ENCODE results near the gene PPP2R1A.

Gene PPP2R1A

GRCh38 chr19:52206481-52206880 is 16.6 kb downstream of the PPP2R1A start:
- H3K36me3 ChIP-seq (ENCODE audit: control insufficient read depth, insufficient read depth, low read length): peaks cover 95% of the 10 kb centered on the region
- no peak overlapping the region for H3K27ac ChIP-seq (ENCODE audit: low read depth, low read length)
- no peak overlapping the region for H3K4me3 ChIP-seq (ENCODE audit: low read depth, low read length)
- no peaks in the 10 kb centered on the region for H3K9me3 ChIP-seq (ENCODE audit: control insufficient read depth, insufficient read depth, low read length)
- no peaks in the 10 kb centered on the region for H3K4me1 ChIP-seq (ENCODE audit: control insufficient read depth, insufficient read depth, low read length)
- H3K9ac ChIP-seq (ENCODE audit: low read depth, low read length): no peak overlapping the region
- H3K27me3 ChIP-seq (ENCODE audit: control insufficient read depth, insufficient read depth, low read length): no peaks in the 10 kb centered on the region

- no peak overlapping the region for H3K9ac ChIP-seq (ENCODE audit: low read depth, low read length)
- H3K27me3 ChIP-seq (ENCODE audit: control insufficient read depth, insufficient read depth, low read length): no peaks in the 10 kb centered on the region
- H3K27ac ChIP-seq (ENCODE audit: low read depth, low read length): no peak overlapping the region
- H3K4me3 ChIP-seq (ENCODE audit: low read depth, low read length): no peak overlapping the region
- no peaks in the 10 kb centered on the region for H3K9me3 ChIP-seq (ENCODE audit: control insufficient read depth, insufficient read depth, low read length)
- peaks cover 93% of the 10 kb centered on the region for H3K36me3 ChIP-seq (ENCODE audit: control insufficient read depth, insufficient read depth, low read length)
- H3K4me1 ChIP-seq (ENCODE audit: control insufficient read depth, insufficient read depth, low read length): no peaks in the 10 kb centered on the region
These were observed 21.4 kb downstream of the PPP2R1A start for GRCh38 chr19:52211203-52211602.

GRCh38 chr19:52211926-52212571 is 22.2 kb downstream of the PPP2R1A start:
- H3K27me3 ChIP-seq (ENCODE audit: control insufficient read depth, insufficient read depth, low read length): no peaks in the 10 kb centered on the region
- peaks cover 93% of the 10 kb centered on the region for H3K36me3 ChIP-seq (ENCODE audit: control insufficient read depth, insufficient read depth, low read length)
- no peaks in the 10 kb centered on the region for H3K9me3 ChIP-seq (ENCODE audit: control insufficient read depth, insufficient read depth, low read length)
- H3K4me3 ChIP-seq (ENCODE audit: low read depth, low read length): no peak overlapping the region
- no peaks in the 10 kb centered on the region for H3K4me1 ChIP-seq (ENCODE audit: control insufficient read depth, insufficient read depth, low read length)
- H3K9ac ChIP-seq (ENCODE audit: low read depth, low read length): no peak overlapping the region
- no peak overlapping the region for H3K27ac ChIP-seq (ENCODE audit: low read depth, low read length)

GRCh38 chr19:52212572-52213255 is 22.9 kb downstream of the PPP2R1A start:
- H3K4me1 ChIP-seq (ENCODE audit: control insufficient read depth, insufficient read depth, low read length): no peaks in the 10 kb centered on the region
- no peak overlapping the region for H3K4me3 ChIP-seq (ENCODE audit: low read depth, low read length)
- H3K36me3 ChIP-seq (ENCODE audit: control insufficient read depth, insufficient read depth, low read length): peaks cover 93% of the 10 kb centered on the region
- no peaks in the 10 kb centered on the region for H3K27me3 ChIP-seq (ENCODE audit: control insufficient read depth, insufficient read depth, low read length)
- H3K9me3 ChIP-seq (ENCODE audit: control insufficient read depth, insufficient read depth, low read length): no peaks in the 10 kb centered on the region
- no peak overlapping the region for H3K27ac ChIP-seq (ENCODE audit: low read depth, low read length)
- no peak overlapping the region for H3K9ac ChIP-seq (ENCODE audit: low read depth, low read length)

- H3K9ac ChIP-seq (ENCODE audit: low read depth, low read length): no peak overlapping the region
- H3K9me3 ChIP-seq (ENCODE audit: control insufficient read depth, insufficient read depth, low read length): no peaks in the 10 kb centered on the region
- no peaks in the 10 kb centered on the region for H3K27me3 ChIP-seq (ENCODE audit: control insufficient read depth, insufficient read depth, low read length)
- H3K27ac ChIP-seq (ENCODE audit: low read depth, low read length): no peak overlapping the region
- no peaks in the 10 kb centered on the region for H3K4me1 ChIP-seq (ENCODE audit: control insufficient read depth, insufficient read depth, low read length)
- H3K36me3 ChIP-seq (ENCODE audit: control insufficient read depth, insufficient read depth, low read length): peaks cover 96% of the 10 kb centered on the region
- no peak overlapping the region for H3K4me3 ChIP-seq (ENCODE audit: low read depth, low read length)
These were observed 24.4 kb downstream of the PPP2R1A start for GRCh38 chr19:52214241-52214640.

- Histone ChIP-seq H3K27me3 (ENCODE audit: control insufficient read depth, insufficient read depth, low read length) (no peaks in the 10 kb centered on the region), H3K9me3 (ENCODE audit: control insufficient read depth, insufficient read depth, low read length) (no peaks in the 10 kb centered on the region), H3K4me1 (ENCODE audit: control insufficient read depth, insufficient read depth, low read length) (no peaks in the 10 kb centered on the region), H3K27ac (ENCODE audit: low read depth, low read length) (no peak overlapping the region), H3K9ac (ENCODE audit: low read depth, low read length) (no peak overlapping the region), H3K4me3 (ENCODE audit: low read depth, low read length) (no peak overlapping the region), H3K36me3 (ENCODE audit: control insufficient read depth, insufficient read depth, low read length) (peaks cover 99% of the 10 kb centered on the region)
These were observed 26.5 kb downstream of the PPP2R1A start for GRCh38 chr19:52216401-52216800.

- no peaks in the 10 kb centered on the region for H3K9me3 ChIP-seq (ENCODE audit: control insufficient read depth, insufficient read depth, low read length)
- H3K27ac ChIP-seq (ENCODE audit: low read depth, low read length): no peak overlapping the region
- H3K9ac ChIP-seq (ENCODE audit: low read depth, low read length): no peak overlapping the region
- no peaks in the 10 kb centered on the region for H3K27me3 ChIP-seq (ENCODE audit: control insufficient read depth, insufficient read depth, low read length)
- peaks cover 99% of the 10 kb centered on the region for H3K36me3 ChIP-seq (ENCODE audit: control insufficient read depth, insufficient read depth, low read length)
- H3K4me1 ChIP-seq (ENCODE audit: control insufficient read depth, insufficient read depth, low read length): no peaks in the 10 kb centered on the region
- H3K4me3 ChIP-seq (ENCODE audit: low read depth, low read length): no peak overlapping the region
These were observed 27.7 kb downstream of the PPP2R1A start for GRCh38 chr19:52217576-52217975.

- Histone ChIP-seq H3K27ac (ENCODE audit: low read depth, low read length) (no peak overlapping the region), H3K4me3 (ENCODE audit: low read depth, low read length) (no peak overlapping the region), H3K9ac (ENCODE audit: low read depth, low read length) (no peak overlapping the region), H3K4me1 (ENCODE audit: control insufficient read depth, insufficient read depth, low read length) (no peaks in the 10 kb centered on the region), H3K36me3 (ENCODE audit: control insufficient read depth, insufficient read depth, low read length) (peaks cover 99% of the 10 kb centered on the region), H3K9me3 (ENCODE audit: control insufficient read depth, insufficient read depth, low read length) (no peaks in the 10 kb centered on the region), H3K27me3 (ENCODE audit: control insufficient read depth, insufficient read depth, low read length) (no peaks in the 10 kb centered on the region)
These were observed 29.8 kb downstream of the PPP2R1A start for GRCh38 chr19:52219611-52220010.

GRCh38 chr19:52221031-52221430 is 31.2 kb downstream of the PPP2R1A start:
- no peak overlapping the region for H3K27ac ChIP-seq (ENCODE audit: low read depth, low read length)

GRCh38 chr19:52221831-52222375 is 32.1 kb downstream of the PPP2R1A start:
- H3K4me1 ChIP-seq (ENCODE audit: control insufficient read depth, insufficient read depth, low read length): no peaks in the 10 kb centered on the region
- no peaks in the 10 kb centered on the region for H3K9me3 ChIP-seq (ENCODE audit: control insufficient read depth, insufficient read depth, low read length)
- H3K4me3 ChIP-seq (ENCODE audit: low read depth, low read length): no peak overlapping the region
- no peak overlapping the region for H3K9ac ChIP-seq (ENCODE audit: low read depth, low read length)
- no peak overlapping the region for H3K27ac ChIP-seq (ENCODE audit: low read depth, low read length)
- H3K36me3 ChIP-seq (ENCODE audit: control insufficient read depth, insufficient read depth, low read length): peaks cover 98% of the 10 kb centered on the region
- H3K27me3 ChIP-seq (ENCODE audit: control insufficient read depth, insufficient read depth, low read length): no peaks in the 10 kb centered on the region

More at GRCh38 chr19:52221031-52221430, 31.2 kb downstream of the PPP2R1A start:
- Histone ChIP-seq H3K36me3 (ENCODE audit: control insufficient read depth, insufficient read depth, low read length) (peaks cover 98% of the 10 kb centered on the region), H3K9ac (ENCODE audit: low read depth, low read length) (no peak overlapping the region), H3K9me3 (ENCODE audit: control insufficient read depth, insufficient read depth, low read length) (no peaks in the 10 kb centered on the region), H3K4me3 (ENCODE audit: low read depth, low read length) (no peak overlapping the region), H3K4me1 (ENCODE audit: control insufficient read depth, insufficient read depth, low read length) (no peaks in the 10 kb centered on the region), H3K27me3 (ENCODE audit: control insufficient read depth, insufficient read depth, low read length) (no peaks in the 10 kb centered on the region)

- no peaks in the 10 kb centered on the region for H3K27me3 ChIP-seq (ENCODE audit: control insufficient read depth, insufficient read depth, low read length)
- peaks cover 96% of the 10 kb centered on the region for H3K36me3 ChIP-seq (ENCODE audit: control insufficient read depth, insufficient read depth, low read length)
- no peak overlapping the region for H3K9ac ChIP-seq (ENCODE audit: low read depth, low read length)
- H3K4me3 ChIP-seq (ENCODE audit: low read depth, low read length): no peak overlapping the region
- H3K4me1 ChIP-seq (ENCODE audit: control insufficient read depth, insufficient read depth, low read length): no peaks in the 10 kb centered on the region
- H3K27ac ChIP-seq (ENCODE audit: low read depth, low read length): no peak overlapping the region
- H3K9me3 ChIP-seq (ENCODE audit: control insufficient read depth, insufficient read depth, low read length): no peaks in the 10 kb centered on the region
These were observed 34.4 kb downstream of the PPP2R1A start for GRCh38 chr19:52224211-52224610.
